Activated naive CD4-positive, alpha-beta T cell treated with anti-CD3 and anti-CD28 coated beads, Interleukin-2, amount 10 ng/mL, durations not matched to agents 7 days and 5 days (primary cell): ENCODE results near the gene FLT3.
A peak's percentile ranks its signal among the peaks of the same experiment; 100 is the strongest.
"Not testable (repeated sequence)": the region's sequence is repeated elsewhere in the genome, so short reads cannot be mapped to it uniquely, and the experiment has no call there.

Experiments used
- CTCF ChIA-PET: fragments of 350-600 bp; sonication (Branson Sonifier 250); formaldehyde crosslinking; loops from one replicate; lab custom pipeline; 2021; ENCODE audit warnings: antibody characterized with exemption; lab: Charles Lee
- DNase-seq: peaks from one replicate; pipeline ENCODE4 v3.0.0-alpha.2; 2020
- H3K27ac Mint-ChIP-seq: one replicate; pipeline ENCODE4 v1.8.0; 2021; ENCODE audit warnings: mild to moderate bottlenecking, moderate library complexity, mixed read lengths
- H3K27me3 Mint-ChIP-seq: one replicate; pipeline ENCODE4 v1.8.0; 2021; ENCODE audit warnings: mild to moderate bottlenecking, mixed read lengths
- H3K36me3 Mint-ChIP-seq: one replicate; pipeline ENCODE4 v1.8.0; 2021; ENCODE audit warnings: mixed read lengths
- H3K4me1 Mint-ChIP-seq: one replicate; pipeline ENCODE4 v1.8.0; 2021; ENCODE audit warnings: mixed read lengths
- H3K4me3 Mint-ChIP-seq: one replicate; pipeline ENCODE4 v1.8.0; 2021; ENCODE audit warnings: mild to moderate bottlenecking, moderate library complexity, mixed read lengths
- H3K9me3 Mint-ChIP-seq: one replicate; pipeline ENCODE4 v1.8.0; 2021; ENCODE audit warnings: mixed read lengths

Gene FLT3

DNA sequence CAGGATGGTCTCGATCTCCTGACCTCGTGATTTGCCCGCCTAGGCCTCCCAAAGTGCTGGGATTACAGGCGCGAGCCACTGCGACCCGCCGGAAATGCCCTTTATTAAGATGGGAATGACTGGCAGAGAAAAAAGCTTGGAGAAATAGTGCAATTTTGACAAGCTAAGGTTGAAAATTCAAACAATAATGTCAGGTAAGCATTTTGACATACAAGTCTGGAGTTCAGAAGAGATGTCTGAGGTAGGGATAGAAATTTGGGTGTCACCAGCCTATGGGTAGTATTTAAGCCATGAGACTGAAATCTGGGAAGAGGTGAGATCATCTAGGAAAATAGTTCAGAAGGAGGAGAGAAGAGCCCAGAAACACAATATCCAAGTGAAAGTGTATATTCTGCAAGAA, 20.8 kb upstream of the FLT3 start:
- no peaks in the 10 kb centered on the region for H3K36me3 Mint-ChIP-seq
- H3K4me3 Mint-ChIP-seq, result no peak overlapping the region
- CTCF ChIA-PET, result no interaction called here
- H3K4me1 Mint-ChIP-seq, result peaks cover 6% of the 10 kb centered on the region
- H3K9me3 Mint-ChIP-seq, result no peaks in the 10 kb centered on the region
- DNase-seq, result no peak
- no peak overlapping the region for H3K27ac Mint-ChIP-seq
- H3K27me3 Mint-ChIP-seq, result peaks cover 20% of the 10 kb centered on the region

DNA sequence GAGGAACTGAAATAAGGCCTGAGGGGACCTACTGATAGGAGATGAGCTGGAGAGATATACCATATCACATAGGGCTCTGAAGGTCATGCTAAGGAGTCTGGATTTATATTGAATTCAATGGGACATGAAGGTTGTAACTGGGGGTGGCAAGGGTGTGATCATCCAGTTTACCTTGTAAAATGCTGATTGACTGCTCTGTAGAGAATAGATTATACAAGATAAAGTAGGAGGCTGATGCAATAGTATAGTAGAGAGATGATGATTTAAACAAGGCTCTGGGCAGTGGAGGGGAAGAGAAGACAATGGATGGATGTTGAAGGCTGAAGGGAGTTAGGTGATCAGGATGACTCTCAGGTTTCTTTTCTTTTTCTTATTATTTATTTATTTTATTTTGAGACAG, 19.9 kb upstream of the FLT3 start:
- no peaks in the 10 kb centered on the region for H3K9me3 Mint-ChIP-seq
- DNase-seq, result no peak
- CTCF ChIA-PET, result no interaction called here
- peaks cover 20% of the 10 kb centered on the region for H3K27me3 Mint-ChIP-seq
- no peak overlapping the region for H3K27ac Mint-ChIP-seq
- peaks cover 6% of the 10 kb centered on the region for H3K4me1 Mint-ChIP-seq
- no peaks in the 10 kb centered on the region for H3K36me3 Mint-ChIP-seq
- H3K4me3 Mint-ChIP-seq, result no peak overlapping the region

DNA sequence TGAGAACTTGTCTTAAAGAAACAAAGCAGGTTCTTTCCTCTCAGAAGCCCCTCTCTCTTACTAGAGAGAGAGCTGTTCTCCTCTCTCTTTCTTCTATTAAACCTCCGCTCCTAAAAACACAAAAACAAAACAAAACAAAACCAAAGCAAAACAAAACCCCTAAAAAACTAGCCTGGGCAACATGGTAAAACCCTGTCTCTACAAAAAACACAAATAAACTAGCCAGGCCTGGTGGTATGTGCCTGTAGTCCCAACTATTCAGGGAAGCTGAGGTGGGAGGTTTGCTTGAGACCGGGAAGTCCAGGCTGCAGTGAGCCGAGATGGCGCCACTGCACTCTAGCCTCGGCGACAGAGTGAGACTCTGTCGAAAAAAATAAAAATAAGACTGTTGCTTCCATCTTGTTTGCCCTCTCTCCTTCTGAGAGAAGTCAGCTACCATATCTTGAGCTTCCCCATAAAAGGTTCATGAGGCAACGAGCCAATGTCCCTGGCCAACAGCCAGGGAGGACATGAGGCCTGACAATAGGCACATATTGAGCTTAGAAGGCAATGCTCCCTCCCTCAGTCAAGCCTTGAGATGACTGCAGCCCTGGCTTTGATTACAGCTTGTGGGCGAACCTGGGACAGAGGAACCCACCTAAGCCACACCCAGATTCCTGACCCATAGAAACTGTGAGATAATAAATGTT, 17.5 kb upstream of the FLT3 start:
- CTCF ChIA-PET, result no interaction called here
- DNase-seq, result no peak
- peaks cover 6% of the 10 kb centered on the region for H3K4me1 Mint-ChIP-seq
- H3K9me3 Mint-ChIP-seq, result no peaks in the 10 kb centered on the region
- H3K27ac Mint-ChIP-seq, result no peak overlapping the region
- H3K36me3 Mint-ChIP-seq, result no peaks in the 10 kb centered on the region
- H3K27me3 Mint-ChIP-seq, result peaks cover 20% of the 10 kb centered on the region
- H3K4me3 Mint-ChIP-seq, result no peak overlapping the region

DNA sequence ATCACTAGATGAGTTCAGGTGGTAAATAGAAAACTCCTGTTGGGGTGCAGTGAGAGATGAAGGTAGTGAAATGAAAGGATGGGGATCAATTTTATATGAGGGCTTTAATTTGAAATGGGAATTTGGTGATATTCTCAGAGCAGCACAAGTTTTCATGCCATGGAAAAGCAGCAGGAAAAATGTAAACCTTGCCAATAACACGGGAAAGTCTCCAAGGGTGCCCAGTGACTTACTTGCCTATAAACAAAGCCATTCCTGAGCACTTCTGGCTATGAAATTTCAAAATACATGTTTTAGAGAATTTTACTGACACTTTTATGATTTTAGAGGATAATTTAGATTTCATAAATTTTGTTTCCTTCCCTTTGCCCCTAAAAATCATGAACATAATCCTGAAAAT, 16.4 kb upstream of the FLT3 start:
- no peaks in the 10 kb centered on the region for H3K9me3 Mint-ChIP-seq
- no peak for DNase-seq

DNA sequence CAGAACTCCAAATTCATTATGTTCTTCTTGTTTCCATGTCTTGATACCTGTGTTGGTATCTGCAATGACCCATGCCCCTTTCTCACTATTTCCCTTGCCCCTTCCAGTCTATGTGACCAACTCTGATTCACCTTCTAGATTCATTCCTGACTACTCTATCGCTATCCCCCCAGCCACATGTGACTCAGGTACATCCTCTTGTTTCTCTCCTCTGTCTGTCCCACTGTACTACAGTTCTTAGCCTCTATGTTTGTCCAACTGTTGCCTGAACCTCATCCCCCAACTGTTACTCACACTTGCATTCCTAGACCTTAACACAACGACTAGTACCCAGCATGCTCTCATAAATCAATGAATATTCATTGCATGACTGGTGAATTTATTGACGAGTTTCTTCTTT, 10.0 kb upstream of the FLT3 start:
- Mint-ChIP-seq H3K4me1 (no peaks in the 10 kb centered on the region), H3K27me3 (peaks cover 5% of the 10 kb centered on the region), H3K27ac (no peak overlapping the region), H3K4me3 (no peak overlapping the region), H3K9me3 (no peaks in the 10 kb centered on the region), H3K36me3 (no peaks in the 10 kb centered on the region)
- DNase-seq, result no peak
- CTCF ChIA-PET, result interaction anchor here (0.6 kb wide), 1 partner anchor 39 kb away, joined by 3 read pairs; no protein-coding TSS in a partner anchor

More for the DNA sequence above, 16.4 kb upstream of the FLT3 start:
- CTCF ChIA-PET, result no interaction called here
- no peaks in the 10 kb centered on the region for H3K4me1 Mint-ChIP-seq
- peaks cover 20% of the 10 kb centered on the region for H3K27me3 Mint-ChIP-seq
- no peak overlapping the region for H3K4me3 Mint-ChIP-seq
- H3K36me3 Mint-ChIP-seq, result no peaks in the 10 kb centered on the region
- no peak overlapping the region for H3K27ac Mint-ChIP-seq

DNA sequence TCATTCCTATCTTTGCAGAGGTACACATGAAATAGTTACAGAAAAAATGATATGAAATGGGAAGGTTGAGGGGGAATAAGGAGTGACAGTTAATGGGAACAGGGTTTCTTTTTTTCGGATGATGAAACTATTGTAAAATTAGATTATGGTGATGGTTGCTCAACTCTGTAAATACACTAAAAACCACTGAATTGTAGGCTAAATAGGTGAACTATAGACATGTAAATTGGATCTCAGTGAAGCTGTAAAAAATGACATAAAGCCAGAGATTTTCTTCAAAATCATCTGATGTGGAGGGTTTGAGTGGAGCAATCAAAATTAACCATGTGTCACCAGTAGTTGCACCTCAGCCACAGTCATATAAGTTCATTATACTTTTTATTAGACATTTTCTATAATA, 6.6 kb upstream of the FLT3 start:
- CTCF ChIA-PET, result no interaction called here
- H3K36me3 Mint-ChIP-seq, result no peaks in the 10 kb centered on the region
- no peak overlapping the region for H3K27ac Mint-ChIP-seq
- H3K4me3 Mint-ChIP-seq, result no peak overlapping the region
- DNase-seq, result no peak
- H3K27me3 Mint-ChIP-seq, result peaks cover 26% of the 10 kb centered on the region
- H3K9me3 Mint-ChIP-seq, result no peaks in the 10 kb centered on the region
- no peaks in the 10 kb centered on the region for H3K4me1 Mint-ChIP-seq

DNA sequence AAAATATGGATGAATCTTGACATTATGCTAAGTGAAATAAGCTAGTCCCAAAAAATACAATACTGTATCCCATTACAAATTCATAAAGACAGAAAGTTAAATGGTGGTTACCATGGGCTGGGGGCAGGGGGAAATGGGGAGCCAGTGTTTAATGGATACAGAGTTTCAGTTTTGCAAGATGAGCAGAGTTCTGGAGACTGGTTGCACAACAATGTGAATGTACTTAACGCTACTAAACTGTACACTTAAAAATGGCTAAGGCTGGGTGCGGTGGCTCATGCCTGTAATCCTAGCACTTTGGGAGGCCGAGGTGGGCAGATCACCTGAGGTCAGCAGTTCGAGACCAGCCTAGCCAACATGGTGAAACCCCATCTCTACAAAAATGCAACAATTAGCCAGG, 1.5 kb upstream of the FLT3 start:
- H3K9me3 Mint-ChIP-seq, H3K4me3 Mint-ChIP-seq, H3K36me3 Mint-ChIP-seq, H3K27ac Mint-ChIP-seq, DNase-seq, CTCF ChIA-PET: not testable (repeated sequence)
- peaks cover 68% of the 10 kb centered on the region for H3K27me3 Mint-ChIP-seq
- peaks cover 11% of the 10 kb centered on the region for H3K4me1 Mint-ChIP-seq

DNA sequence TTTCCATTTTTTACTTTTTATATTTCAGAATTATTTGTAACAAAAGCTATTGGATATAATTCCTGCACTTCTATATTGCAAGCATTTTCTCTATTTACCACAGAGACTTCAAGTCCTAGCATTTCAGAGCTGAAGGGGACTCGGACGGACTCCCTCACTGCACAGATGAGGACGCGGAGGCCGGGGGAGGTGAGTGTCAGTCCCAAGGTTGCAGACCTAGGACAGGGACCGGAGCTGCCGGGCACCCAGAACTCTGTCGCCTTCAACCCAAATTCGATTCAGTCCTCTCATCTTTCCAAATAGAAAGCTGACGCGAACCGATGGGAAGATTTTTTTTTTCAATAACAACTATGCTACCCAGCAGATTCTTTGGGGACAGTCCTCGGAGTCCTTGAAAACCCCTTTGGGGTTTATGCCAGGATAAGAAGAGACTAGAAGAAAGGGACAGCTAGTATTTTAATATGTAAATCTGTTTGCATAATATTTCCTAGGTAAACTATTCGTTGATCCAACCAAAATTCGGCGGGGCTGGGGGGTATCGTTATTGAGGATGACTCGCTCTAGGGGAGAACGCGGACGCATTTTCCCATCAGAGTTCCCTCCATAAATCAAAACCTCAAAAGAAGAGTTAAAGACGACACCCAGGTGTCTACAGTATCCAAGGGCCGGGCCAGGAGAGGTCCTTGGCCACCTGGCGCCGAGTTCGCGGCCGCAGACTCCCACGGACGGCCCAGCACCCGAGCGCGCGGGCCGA, 803 bp downstream of the FLT3 start:
- no peaks in the 10 kb centered on the region for H3K9me3 Mint-ChIP-seq
- peaks cover 88% of the 10 kb centered on the region for H3K27me3 Mint-ChIP-seq
- no peaks in the 10 kb centered on the region for H3K36me3 Mint-ChIP-seq
- CTCF ChIA-PET, result no interaction called here
- peak overlapping the region; percentile 61 for H3K4me3 Mint-ChIP-seq
- no peak for DNase-seq
- H3K4me1 Mint-ChIP-seq, result peaks cover 11% of the 10 kb centered on the region
- no peak overlapping the region for H3K27ac Mint-ChIP-seq

DNA sequence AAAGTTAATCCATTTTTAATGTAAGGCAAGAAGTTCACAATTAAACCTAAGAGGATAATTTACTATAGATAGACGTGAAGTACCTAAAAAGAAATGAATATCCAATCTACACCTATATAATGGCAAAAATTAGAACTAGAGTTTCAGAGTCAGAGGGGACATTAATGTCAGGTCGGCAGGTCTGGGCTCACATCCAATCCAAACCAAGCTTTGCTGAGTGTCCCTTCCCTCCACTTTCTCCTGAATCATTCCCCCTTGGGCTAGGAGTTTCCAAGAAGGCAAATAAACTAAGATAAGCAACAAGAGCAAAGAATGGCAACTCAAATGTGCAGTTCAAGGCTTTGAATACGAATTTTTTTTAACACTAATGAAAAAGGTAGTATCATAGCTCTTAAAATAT, 2.9 kb downstream of the FLT3 start:
- H3K4me3 Mint-ChIP-seq, result no peak overlapping the region
- CTCF ChIA-PET, result no interaction called here
- no peak overlapping the region for H3K27ac Mint-ChIP-seq
- DNase-seq, result no peak
- peaks cover 86% of the 10 kb centered on the region for H3K27me3 Mint-ChIP-seq
- H3K4me1 Mint-ChIP-seq, result peaks cover 11% of the 10 kb centered on the region
- H3K36me3 Mint-ChIP-seq, result no peaks in the 10 kb centered on the region
- no peaks in the 10 kb centered on the region for H3K9me3 Mint-ChIP-seq

DNA sequence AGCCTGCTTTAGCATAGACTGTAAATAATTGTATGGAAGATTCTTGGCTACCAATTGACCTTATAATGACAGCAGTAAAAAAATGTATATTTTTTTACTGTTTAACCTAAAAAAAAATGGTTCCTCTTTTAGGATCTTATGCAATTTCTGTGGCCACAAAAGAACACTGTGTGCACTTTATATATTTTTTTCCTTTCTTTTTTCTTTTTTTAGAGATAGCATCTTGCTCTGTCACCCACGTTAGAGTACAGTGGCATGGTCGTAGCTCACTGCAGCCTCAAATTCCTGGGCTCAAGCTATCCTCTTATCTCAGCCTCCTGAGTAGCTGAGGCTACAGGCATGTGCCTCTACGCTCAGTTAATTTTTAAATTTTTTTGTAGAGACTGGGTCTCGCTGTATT, 6.1 kb downstream of the FLT3 start:
- no peak overlapping the region for H3K4me3 Mint-ChIP-seq
- no peak for DNase-seq
- H3K4me1 Mint-ChIP-seq, result peaks cover under 1% of the 10 kb centered on the region
- no peaks in the 10 kb centered on the region for H3K36me3 Mint-ChIP-seq
- no peaks in the 10 kb centered on the region for H3K9me3 Mint-ChIP-seq
- H3K27me3 Mint-ChIP-seq, result peaks cover 54% of the 10 kb centered on the region
- no peak overlapping the region for H3K27ac Mint-ChIP-seq
- CTCF ChIA-PET, result no interaction called here

DNA sequence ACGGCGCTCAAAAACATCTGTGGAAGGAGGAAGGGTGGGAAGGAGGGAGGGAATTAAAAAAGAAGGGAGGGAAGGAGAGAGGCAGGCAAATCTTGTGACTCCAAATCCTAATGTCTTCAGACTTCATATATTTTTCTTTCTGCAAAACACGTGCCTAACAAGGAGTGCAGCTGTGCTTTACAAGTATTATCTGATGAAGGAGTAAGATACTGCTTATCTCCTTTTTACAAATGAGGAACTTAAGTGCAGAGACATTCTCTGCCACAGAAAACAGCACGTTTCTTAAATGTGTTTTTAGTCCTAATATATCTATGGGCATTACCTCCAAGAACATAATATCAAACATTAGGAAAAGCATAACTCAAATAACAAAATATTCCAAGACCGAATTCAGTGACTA, 6.5 kb downstream of the FLT3 start:
- no peaks in the 10 kb centered on the region for H3K4me1 Mint-ChIP-seq

DNA sequence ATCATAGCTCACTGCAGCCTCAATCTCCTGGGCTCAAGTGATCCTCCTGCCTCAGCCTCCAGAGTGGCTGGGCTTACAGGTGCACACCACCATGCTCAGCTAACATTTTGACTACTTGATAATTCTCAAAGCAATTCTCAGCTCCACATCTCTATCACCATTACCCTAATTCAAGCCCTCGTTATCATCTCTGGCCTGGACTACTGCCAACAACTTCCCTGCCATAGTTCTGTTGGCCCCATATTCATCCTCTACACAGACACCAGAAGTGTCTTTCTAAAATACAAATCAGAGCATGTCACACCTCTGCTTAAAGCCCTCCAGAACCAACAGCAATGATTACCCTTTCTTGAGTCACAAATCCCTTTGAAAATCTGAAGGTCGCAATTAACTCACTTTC, 7.9 kb downstream of the FLT3 start:
- Mint-ChIP-seq H3K27ac (no peak overlapping the region), H3K36me3 (no peaks in the 10 kb centered on the region), H3K4me3 (no peak overlapping the region), H3K27me3 (peaks cover 38% of the 10 kb centered on the region), H3K4me1 (no peaks in the 10 kb centered on the region), H3K9me3 (no peaks in the 10 kb centered on the region)
- CTCF ChIA-PET, result no interaction called here
- no peak for DNase-seq

More for the DNA sequence above, 6.5 kb downstream of the FLT3 start:
- no peak for DNase-seq
- CTCF ChIA-PET, result no interaction called here
- no peak overlapping the region for H3K27ac Mint-ChIP-seq
- no peaks in the 10 kb centered on the region for H3K36me3 Mint-ChIP-seq
- no peaks in the 10 kb centered on the region for H3K9me3 Mint-ChIP-seq
- peaks cover 51% of the 10 kb centered on the region for H3K27me3 Mint-ChIP-seq
- no peak overlapping the region for H3K4me3 Mint-ChIP-seq

DNA sequence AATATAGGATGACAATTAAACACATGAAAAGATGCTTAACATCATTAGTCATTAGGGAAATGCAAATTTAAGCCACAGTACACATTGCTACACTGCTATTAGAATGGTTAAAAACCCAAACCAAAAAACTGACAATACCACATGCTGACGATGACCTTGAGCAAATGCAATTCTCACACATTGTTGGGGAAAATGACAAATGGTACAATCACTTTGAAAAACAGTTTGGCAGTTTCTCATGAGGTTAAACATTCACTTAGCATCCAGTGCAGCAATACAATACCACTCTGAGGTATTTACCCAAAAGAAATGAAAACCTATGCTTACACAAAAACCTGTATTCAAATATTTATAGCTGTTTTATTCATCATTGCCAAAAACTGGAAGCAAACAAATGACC, 11.3 kb downstream of the FLT3 start:
- Mint-ChIP-seq H3K4me3 (no peak overlapping the region), H3K27me3 (peaks cover 10% of the 10 kb centered on the region), H3K4me1 (no peaks in the 10 kb centered on the region), H3K36me3 (no peaks in the 10 kb centered on the region), H3K9me3 (no peaks in the 10 kb centered on the region), H3K27ac (no peak overlapping the region)
- no peak for DNase-seq
- CTCF ChIA-PET, result no interaction called here

DNA sequence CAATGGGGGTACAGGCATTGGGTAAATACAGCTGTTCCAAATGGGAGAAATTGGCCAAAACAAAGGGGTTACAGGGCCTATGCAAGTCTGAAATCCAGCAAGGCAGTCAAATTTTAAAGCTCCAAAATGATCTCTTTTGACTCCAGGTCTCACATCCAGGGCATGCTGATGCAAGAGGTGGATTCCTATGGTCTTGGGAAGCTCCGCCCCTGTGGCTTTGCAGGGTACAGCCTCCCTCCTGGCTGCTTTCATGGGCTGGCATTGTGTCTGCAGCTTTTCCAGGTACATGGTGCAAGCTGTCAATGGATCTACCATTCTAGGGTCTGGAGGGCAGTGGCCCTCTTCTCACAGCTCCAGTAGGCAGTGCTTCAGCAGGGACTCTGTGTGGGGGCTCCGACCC, 22.6 kb downstream of the FLT3 start:
- H3K4me1 Mint-ChIP-seq, result not testable (repeated sequence)

DNA sequence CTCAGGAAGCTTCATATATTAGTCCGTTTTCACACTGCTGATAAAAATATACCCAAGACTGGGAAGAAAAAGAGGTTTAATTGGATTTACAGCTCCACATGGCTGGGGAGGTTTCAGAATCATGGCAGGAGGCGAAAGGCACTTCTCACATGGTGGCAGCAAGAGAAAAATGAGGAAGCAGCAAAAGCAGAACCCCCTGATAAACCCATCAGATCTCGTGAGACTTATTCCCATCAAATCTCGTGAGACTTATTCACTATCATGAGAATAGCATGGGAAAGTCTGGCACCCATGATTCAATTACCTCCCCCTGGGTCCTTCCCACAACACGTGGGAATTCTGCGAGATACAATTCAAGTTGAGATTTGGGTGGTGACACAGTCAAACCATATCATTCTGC, 23.1 kb downstream of the FLT3 start:
- Mint-ChIP-seq H3K27me3 (peaks cover 9% of the 10 kb centered on the region), H3K9me3 (no peaks in the 10 kb centered on the region), H3K4me1 (no peaks in the 10 kb centered on the region), H3K27ac (no peak overlapping the region), H3K36me3 (no peaks in the 10 kb centered on the region), H3K4me3 (no peak overlapping the region)
- CTCF ChIA-PET, result no interaction called here
- DNase-seq, result no peak

More for the DNA sequence above, 22.6 kb downstream of the FLT3 start:
- H3K9me3 Mint-ChIP-seq, CTCF ChIA-PET, H3K36me3 Mint-ChIP-seq, H3K27ac Mint-ChIP-seq, H3K4me3 Mint-ChIP-seq, DNase-seq: not testable (repeated sequence)
- peaks cover 12% of the 10 kb centered on the region for H3K27me3 Mint-ChIP-seq
